Gastrocnemius medialis (tissue), 4 donors: ENCODE results near the gene PARD3. TPM values are rescaled to one million over a fixed set of nuclear protein-coding genes. Genes with fewer than 3 reads are reported as not detected.

Source experiments
- ATAC-seq, 2 donors: fragments of 150-250 bp; one replicate each; pipeline ENCODE4 v1.9.1; 2016
- DNase-seq, 2 donors: peaks; one replicate each; pipeline ENCODE4 v3.0.0-alpha.2; 2019
- H3K27ac ChIP-seq, 4 donors: fragments of 200-600 bp; sonication (generic); 1 replicate in 1 of 4; 2 replicates in 3 of 4; pipeline ENCODE4 v1.5.1; 2016 to 2018; ENCODE audit warnings: mild to moderate bottlenecking in 2 of 4, moderate library complexity in 1 of 4
- H3K27me3 ChIP-seq, 3 donors: fragments of 200-600 bp; sonication (generic) in 2 of 3; 1 replicate in 1 of 3; 2 replicates in 2 of 3; pipeline versions ENCODE4 v1.5.1 to v1.6.0; 2016 to 2019; ENCODE audit warnings: mild to moderate bottlenecking in 1 of 3, moderate library complexity in 1 of 3
- H3K36me3 ChIP-seq, 2 donors: fragments of 200-600 bp; sonication (generic) in 1 of 2; one replicate each; pipeline ENCODE4 v1.5.1; 2017 to 2018
- H3K4me1 ChIP-seq, 2 donors: fragments of 200-600 bp; sonication (generic) in 1 of 2; one replicate each; pipeline ENCODE4 v1.5.1; 2016 to 2017; ENCODE audit warnings: mild to moderate bottlenecking in 2 of 2
- H3K4me3 ChIP-seq, 4 donors: fragments of 200-600 bp; sonication (generic) in 3 of 4; 1 replicate in 1 of 4; 2 replicates in 3 of 4; pipeline ENCODE4 v1.5.1; 2016 to 2019; ENCODE audit warnings: mild to moderate bottlenecking in 2 of 4
- H3K9me3 ChIP-seq, 3 donors: fragments of 200-600 bp; sonication (generic) in 2 of 3; 1 replicate in 1 of 3; 2 replicates in 2 of 3; pipeline ENCODE4 v1.5.1; 2016 to 2019
- POLR2A ChIP-seq, 2 donors: fragments of 450-650 bp; IDR thresholded peaks; one replicate each; pipeline ENCODE4 v1.6.1; 2017; ENCODE audit warnings: antibody characterized with exemption in 2 of 2, mild to moderate bottlenecking in 2 of 2, moderate library complexity in 2 of 2
- in situ Hi-C, 4 donors: fragments of 200-750 bp; cut with MboI; loops; one replicate each; pipeline versions ENCODE4 v1.15.0 to v1.8.0; 2017; ENCODE audit warnings: low sequenced_read_pairs in 4 of 4
- intact Hi-C: fragments of 100-400 bp; cut with DNase I; formaldehyde crosslinking; loops from one replicate; pipeline ENCODE4 v1.15.1; 2023; ENCODE audit warnings: low total_unique reads
- total RNA-seq, 4 donors: library from RNA; depleted of rRNA; stranded (reverse); fragments of >200 nt; gene quantifications; one replicate each; pipeline versions ENCODE4 v1.1.0 to v1.2.3, GENCODE V29; 2016
- TF ChIP-seq, protein P1 (sequence below), 5 experiments: fragments of 450-650 bp in 3 of 5; fragments of 200-600 bp in 2 of 5; sonication (generic) in 2 of 5; IDR thresholded peaks in 4 of 5; conservative IDR thresholded peaks in 1 of 5; 1 replicate in 4 of 5; 2 replicates in 1 of 5; pipeline ENCODE4 v1.5.1; 2016 to 2019; ENCODE audit warnings: antibody characterized with exemption in 5 of 5, mild to moderate bottlenecking in 3 of 5, moderate library complexity in 3 of 5

PARD3 gene
- total RNA-seq, 4 donors from 2014 or later = 64.6 to 75.8 (median 68.3) TPM

- Histone ChIP-seq H3K36me3 (no peaks in the 10 kb centered on the region), H3K27ac (no peak overlapping the region), H3K27me3 (no peaks in the 10 kb centered on the region), H3K9me3 (no peaks in the 10 kb centered on the region), H3K4me3 (no peak overlapping the region), H3K4me1 (peaks cover 3 to 4% of the 10 kb centered on the region in 2 donors)
- no peak for TF ChIP-seq POLR2A (IDR thresholded peaks at IDR 0.05)
- TF ChIP-seq, protein P1, sequence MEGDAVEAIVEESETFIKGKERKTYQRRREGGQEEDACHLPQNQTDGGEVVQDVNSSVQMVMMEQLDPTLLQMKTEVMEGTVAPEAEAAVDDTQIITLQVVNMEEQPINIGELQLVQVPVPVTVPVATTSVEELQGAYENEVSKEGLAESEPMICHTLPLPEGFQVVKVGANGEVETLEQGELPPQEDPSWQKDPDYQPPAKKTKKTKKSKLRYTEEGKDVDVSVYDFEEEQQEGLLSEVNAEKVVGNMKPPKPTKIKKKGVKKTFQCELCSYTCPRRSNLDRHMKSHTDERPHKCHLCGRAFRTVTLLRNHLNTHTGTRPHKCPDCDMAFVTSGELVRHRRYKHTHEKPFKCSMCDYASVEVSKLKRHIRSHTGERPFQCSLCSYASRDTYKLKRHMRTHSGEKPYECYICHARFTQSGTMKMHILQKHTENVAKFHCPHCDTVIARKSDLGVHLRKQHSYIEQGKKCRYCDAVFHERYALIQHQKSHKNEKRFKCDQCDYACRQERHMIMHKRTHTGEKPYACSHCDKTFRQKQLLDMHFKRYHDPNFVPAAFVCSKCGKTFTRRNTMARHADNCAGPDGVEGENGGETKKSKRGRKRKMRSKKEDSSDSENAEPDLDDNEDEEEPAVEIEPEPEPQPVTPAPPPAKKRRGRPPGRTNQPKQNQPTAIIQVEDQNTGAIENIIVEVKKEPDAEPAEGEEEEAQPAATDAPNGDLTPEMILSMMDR (IDR thresholded peaks at IDR 0.05 in 4 of 5, conservative IDR thresholded peaks at IDR 0.05 in 1 of 5) = no peak
- in situ Hi-C loops = no loop called here
- intact Hi-C loops = no loop called here
- DNase-seq (no peak), ATAC-seq (no peak)
Measured at GRCh38 chr10:34498821-34499220, 316.3 kb downstream of the PARD3 start.

GRCh38 chr10:34495938-34496337 is 319.2 kb downstream of the PARD3 start:
- in situ Hi-C loops (no loop called here), intact Hi-C loops (no loop called here)
- no peaks in the 10 kb centered on the region for H3K36me3 ChIP-seq
- ATAC-seq = no peak
- H3K4me3 ChIP-seq = no peak overlapping the region
- H3K4me1 ChIP-seq = peaks cover 8 to 13% of the 10 kb centered on the region in 2 donors
- DNase-seq = no peak
- TF ChIP-seq, protein P1 (IDR thresholded peaks at IDR 0.05 in 4 of 5, conservative IDR thresholded peaks at IDR 0.05 in 1 of 5) = no peak
- TF ChIP-seq POLR2A (IDR thresholded peaks at IDR 0.05) = no peak
- no peaks in the 10 kb centered on the region for H3K27me3 ChIP-seq
- no peaks in the 10 kb centered on the region for H3K9me3 ChIP-seq
- no peak overlapping the region for H3K27ac ChIP-seq

- Histone ChIP-seq H3K4me1 (peaks cover 8 to 13% of the 10 kb centered on the region in 2 donors), H3K4me3 (no peak overlapping the region), H3K27me3 (no peaks in the 10 kb centered on the region), H3K9me3 (no peaks in the 10 kb centered on the region), H3K36me3 (no peaks in the 10 kb centered on the region), H3K27ac (no peak overlapping the region)
- TF ChIP-seq, protein P1 (IDR thresholded peaks at IDR 0.05 in 4 of 5, conservative IDR thresholded peaks at IDR 0.05 in 1 of 5) = no peak
- TF ChIP-seq POLR2A (IDR thresholded peaks at IDR 0.05) = no peak
- intact Hi-C loops (no loop called here), in situ Hi-C loops (no loop called here)
- DNase-seq = no peak
- ATAC-seq = no peak
Measured at GRCh38 chr10:34494012-34494411, 321.1 kb downstream of the PARD3 start.

DNA sequence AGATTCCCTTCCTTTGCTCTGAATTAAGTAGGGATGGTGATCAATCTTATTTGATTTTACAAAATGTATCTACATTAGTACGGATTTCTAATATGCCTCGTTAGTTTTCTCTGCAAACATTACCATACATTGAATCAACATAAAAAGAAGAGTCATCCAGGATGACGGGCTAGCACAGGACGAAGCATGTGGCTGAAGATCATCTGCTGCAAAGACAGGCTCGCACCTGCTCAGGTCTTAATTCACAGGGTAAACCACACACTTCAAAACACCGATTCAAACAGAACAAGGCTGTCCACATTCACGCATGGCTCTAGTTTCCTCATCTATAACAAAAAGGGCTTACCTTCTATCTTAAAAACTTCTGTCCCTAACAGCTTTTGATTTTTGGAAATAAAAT is 323.0 kb downstream of the PARD3 start:
- TF ChIP-seq POLR2A (IDR thresholded peaks at IDR 0.05) = no peak
- TF ChIP-seq, protein P1 (IDR thresholded peaks at IDR 0.05 in 4 of 5, conservative IDR thresholded peaks at IDR 0.05 in 1 of 5) = no peak
- Histone ChIP-seq H3K4me1 (peaks cover 8 to 13% of the 10 kb centered on the region in 2 donors), H3K27me3 (no peaks in the 10 kb centered on the region), H3K9me3 (no peaks in the 10 kb centered on the region), H3K4me3 (no peak overlapping the region), H3K27ac (no peak overlapping the region), H3K36me3 (no peaks in the 10 kb centered on the region)
- DNase-seq = no peak
- intact Hi-C loops = no loop called here
- in situ Hi-C loops = no loop called here
- no peak for ATAC-seq

DNA sequence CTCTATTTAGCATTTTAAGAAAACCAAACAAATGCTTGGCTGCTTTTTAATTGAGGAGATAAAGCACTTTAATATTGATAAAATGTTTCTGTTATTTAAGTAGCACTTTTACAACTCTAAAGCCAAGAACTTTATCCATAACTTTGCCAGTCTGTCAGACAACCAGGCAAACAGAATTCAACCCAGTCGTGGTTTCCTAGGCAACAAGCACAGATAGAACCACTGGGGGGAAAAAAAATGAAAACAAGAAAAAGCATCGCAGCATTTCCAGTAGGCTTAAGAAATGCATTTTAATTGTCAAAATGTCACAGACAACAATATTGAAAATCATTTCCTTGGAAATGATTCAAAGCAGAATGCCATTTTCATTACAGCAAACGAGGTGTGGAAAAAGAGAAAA is 323.4 kb downstream of the PARD3 start:
- intact Hi-C loops = no loop called here
- Histone ChIP-seq H3K36me3 (no peaks in the 10 kb centered on the region), H3K4me1 (peaks cover 8 to 13% of the 10 kb centered on the region in 2 donors), H3K4me3 (no peak overlapping the region), H3K27ac (no peak overlapping the region), H3K27me3 (no peaks in the 10 kb centered on the region), H3K9me3 (no peaks in the 10 kb centered on the region)
- no peak for ATAC-seq
- in situ Hi-C loops = no loop called here
- TF ChIP-seq, protein P1 (IDR thresholded peaks at IDR 0.05 in 4 of 5, conservative IDR thresholded peaks at IDR 0.05 in 1 of 5) = no peak
- no peak for TF ChIP-seq POLR2A (IDR thresholded peaks at IDR 0.05)
- no peak for DNase-seq
